NB4 (cell line): ENCODE data around the gene NELFCD.

Experiments used
- CTCF ChIP-seq: IDR thresholded peaks from one replicate; pipeline ENCODE4 v1.5.1; 2012; ENCODE audit warnings: low read depth, low read length
- MAX ChIP-seq: IDR thresholded peaks from 2 replicates; pipeline ENCODE4 v1.6.1; 2011; ENCODE audit warnings: low read depth, low read length
- POLR2A ChIP-seq: IDR thresholded peaks from 2 replicates; pipeline ENCODE4 v1.6.1; 2011; ENCODE audit warnings: mild to moderate bottlenecking; ENCODE audit not compliant: insufficient read length; ENCODE audit errors: extremely low read depth

GRCh38 chr20:58956078-58956477 is 25.0 kb upstream of the NELFCD start:
- TF ChIP-seq CTCF (no peak), POLR2A (no peak), MAX (peak; percentile 60)
